ENCODE results near the gene AIMP2.
"Not testable (repeated sequence)": the region's sequence is repeated elsewhere in the genome, so short reads cannot be mapped to it uniquely, and the experiment has no call there.

AIMP2 gene
- long read RNA-seq, donor 1, transcript AIMP2-201 (4 exons, 1,225 nt), result major isoform, 31 of 33 reads
- long read RNA-seq, donor 1, partial matches to known transcripts, result 0 of 33 reads
- long read RNA-seq, donor 1, other reads (novel, unspliced or antisense), result 0 of 33 reads
- long read RNA-seq, donor 2, transcript AIMP2-201 (4 exons, 1,225 nt), result major isoform, 11 of 12 reads
- long read RNA-seq, donor 2, partial matches to known transcripts, result 0 of 12 reads
- long read RNA-seq, donor 2, other reads (novel, unspliced or antisense), result 0 of 12 reads
- long read RNA-seq, donor 3, transcript AIMP2-201 (4 exons, 1,225 nt), result major isoform, 8 of 14 reads
- long read RNA-seq, donor 3, partial matches to known transcripts, result 5 of 14 reads
- long read RNA-seq, donor 3, other reads (novel, unspliced or antisense), result 0 of 14 reads
- long read RNA-seq, donor 4, transcript AIMP2-201 (4 exons, 1,225 nt), result major isoform, 14 of 16 reads
- long read RNA-seq, donor 4, partial matches to known transcripts, result 0 of 16 reads
- long read RNA-seq, donor 4, other reads (novel, unspliced or antisense), result 0 of 16 reads
- long read RNA-seq, donor 5, transcript AIMP2-201 (4 exons, 1,225 nt), result major isoform, 21 of 22 reads
- long read RNA-seq, donor 5, partial matches to known transcripts, result 0 of 22 reads
- long read RNA-seq, donor 5, other reads (novel, unspliced or antisense), result 0 of 22 reads
- long read RNA-seq, donor 6, transcript AIMP2-201 (4 exons, 1,225 nt), result major isoform, 12 of 14 reads
- long read RNA-seq, donor 6, partial matches to known transcripts, result 0 of 14 reads
- long read RNA-seq, donor 6, other reads (novel, unspliced or antisense), result 0 of 14 reads
- long read RNA-seq, donor 7, transcript AIMP2-201 (4 exons, 1,225 nt), result major isoform, 18 of 130 reads
- long read RNA-seq, donor 7, partial matches to known transcripts, result 86 of 130 reads
- long read RNA-seq, donor 7, other reads (novel, unspliced or antisense), result 22 of 130 reads
- long read RNA-seq, donor 8, transcript AIMP2-201 (4 exons, 1,225 nt), result major isoform, 25 of 56 reads
- long read RNA-seq, donor 8, partial matches to known transcripts, result 30 of 56 reads
- long read RNA-seq, donor 8, other reads (novel, unspliced or antisense), result 0 of 56 reads

- peak; percentile 98 for DNase-seq
These were observed at the start of gene AIMP2, which contains the start of gene PMS2 for GRCh38 chr7:6008668-6009611. AIMP2 (plus strand) TSS chr7:6009272; CDS start chr7:6009364, 92 bp downstream. PMS2 (minus strand) TSS chr7:6009049; CDS start chr7:6009019, 30 bp downstream.

- not testable (repeated sequence) for DNase-seq
These were observed 45.9 kb upstream of the AIMP2 start for GRCh38 chr7:5963205-5963604.

DNA sequence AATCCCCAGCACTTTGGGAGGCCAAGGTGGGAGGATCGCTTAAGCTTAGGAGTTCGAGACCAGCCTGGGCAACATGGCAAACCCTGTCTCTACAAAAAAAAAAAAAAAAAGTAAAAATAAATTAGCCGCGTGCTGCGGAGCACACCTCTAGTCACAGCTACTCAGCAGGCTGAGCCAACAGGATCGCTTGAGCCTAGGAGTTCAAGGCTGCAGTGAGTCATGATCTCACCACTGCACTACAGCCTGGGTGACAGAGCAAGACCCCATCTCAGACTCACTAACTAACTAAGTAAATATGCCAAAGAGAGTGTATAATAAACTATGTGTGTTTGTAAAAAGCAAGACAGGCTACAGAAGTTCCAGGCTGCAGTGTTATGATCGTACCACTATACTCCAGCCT, 45.3 kb upstream of the AIMP2 start:
- DNase-seq, result not testable (repeated sequence)

DNA sequence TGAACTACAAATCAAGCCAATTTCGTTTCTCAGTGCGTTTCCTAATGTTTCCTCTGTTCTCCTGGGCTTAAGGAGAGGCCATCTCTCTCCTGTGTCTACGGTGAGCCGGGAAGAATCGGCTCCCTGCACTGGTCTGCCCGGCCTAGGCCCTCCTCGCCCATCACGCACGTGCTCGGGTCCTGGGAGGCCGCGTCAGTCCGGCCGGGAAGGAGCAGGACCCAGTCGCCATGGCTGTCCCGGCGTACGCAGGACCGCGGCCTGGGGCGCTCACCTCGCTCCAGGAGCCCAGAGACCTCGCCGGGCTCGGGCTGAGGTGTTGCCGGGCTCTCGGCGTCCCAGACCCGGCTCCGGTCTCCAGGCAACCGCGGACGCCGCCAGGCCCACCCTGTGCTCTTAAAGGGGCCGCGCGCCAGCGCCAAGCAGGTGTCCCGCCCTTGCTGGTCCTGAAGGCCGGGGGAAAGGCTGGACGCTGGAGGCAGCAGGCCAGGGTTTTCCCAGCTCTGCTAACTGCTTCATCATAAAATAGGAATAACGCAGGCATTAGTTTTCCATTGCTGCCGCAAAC, 38.6 kb upstream of the AIMP2 start, which contains the start of gene RSPH10B:
TSS of gene RSPH10B (minus strand) at position 343 of the 565 bp plus-strand sequence. CDS start 3,573 bp downstream, outside the sequence.
- DNase-seq, result peak; percentile 15

DNA sequence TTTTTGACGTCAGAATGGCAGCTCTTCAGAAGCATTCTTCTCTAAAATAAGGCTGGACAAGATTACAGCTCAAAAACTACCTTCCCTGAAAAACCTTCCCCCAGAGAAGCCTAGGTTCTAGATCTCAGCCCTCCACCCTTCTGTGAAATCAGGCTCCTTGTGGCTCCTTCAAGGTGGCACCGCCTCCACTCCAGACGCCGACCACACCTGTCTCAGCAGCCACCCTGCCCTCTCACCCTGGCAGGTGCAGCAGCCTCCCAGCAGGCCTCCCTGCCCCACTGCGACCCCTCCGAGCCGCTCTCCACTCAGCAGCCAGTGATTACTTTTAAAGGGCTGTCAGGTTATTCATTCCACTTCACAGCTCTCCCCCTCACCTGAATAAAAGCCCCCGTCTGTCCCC, 35.5 kb upstream of the AIMP2 start:
- DNase-seq, result not testable (repeated sequence)

DNA sequence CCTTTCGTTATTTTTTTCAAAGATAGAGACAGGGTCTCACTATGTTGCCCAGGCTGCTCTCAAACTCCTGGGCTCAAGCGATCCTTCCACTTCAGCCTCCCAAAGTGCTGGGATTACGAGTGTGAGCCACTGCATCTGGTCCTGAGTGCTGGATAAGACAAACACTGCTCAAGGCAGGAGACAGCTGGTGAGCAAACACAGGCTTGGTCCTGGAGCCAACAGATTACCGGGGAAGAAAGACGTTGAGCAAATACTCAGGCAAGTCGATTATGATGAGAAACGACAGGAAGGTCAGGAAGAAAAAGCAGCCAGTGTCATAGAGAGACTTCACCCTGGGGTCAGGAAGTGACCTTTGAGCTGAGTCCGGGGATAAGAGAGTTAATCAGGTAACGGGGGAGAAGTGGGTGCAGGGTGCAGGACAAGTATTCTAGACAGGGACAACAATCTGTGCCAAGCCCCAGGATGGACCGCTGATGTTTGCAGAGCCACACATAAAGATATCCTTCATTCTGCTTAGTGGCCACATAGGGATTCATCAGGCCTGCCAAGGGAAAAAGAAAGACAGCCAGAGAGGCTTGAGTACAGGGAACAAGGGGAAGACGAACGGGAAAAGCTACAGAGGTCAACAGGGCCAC, 29.3 kb upstream of the AIMP2 start:
- DNase-seq, result not testable (repeated sequence)

DNA sequence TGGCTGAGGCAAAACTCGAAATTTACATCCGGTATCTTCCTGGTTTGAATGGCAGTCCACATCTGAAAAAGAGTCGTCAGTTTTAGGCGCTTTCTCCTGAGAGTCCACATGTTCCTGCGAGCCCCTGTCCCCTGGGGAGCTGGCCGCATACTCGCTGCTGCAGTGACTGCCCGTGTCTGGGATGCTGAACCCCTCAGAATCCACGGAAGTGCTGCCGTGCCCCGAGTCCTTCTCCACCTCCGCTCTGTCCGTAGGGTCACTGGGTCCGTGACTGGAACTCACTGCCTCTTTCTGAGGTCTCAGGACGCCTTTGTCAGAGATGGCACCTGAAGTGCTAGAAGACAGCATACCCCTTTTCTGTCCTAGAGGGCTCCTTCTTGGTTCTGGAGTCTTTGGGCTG, 22.0 kb upstream of the AIMP2 start:
- DNase-seq, result not testable (repeated sequence)

DNA sequence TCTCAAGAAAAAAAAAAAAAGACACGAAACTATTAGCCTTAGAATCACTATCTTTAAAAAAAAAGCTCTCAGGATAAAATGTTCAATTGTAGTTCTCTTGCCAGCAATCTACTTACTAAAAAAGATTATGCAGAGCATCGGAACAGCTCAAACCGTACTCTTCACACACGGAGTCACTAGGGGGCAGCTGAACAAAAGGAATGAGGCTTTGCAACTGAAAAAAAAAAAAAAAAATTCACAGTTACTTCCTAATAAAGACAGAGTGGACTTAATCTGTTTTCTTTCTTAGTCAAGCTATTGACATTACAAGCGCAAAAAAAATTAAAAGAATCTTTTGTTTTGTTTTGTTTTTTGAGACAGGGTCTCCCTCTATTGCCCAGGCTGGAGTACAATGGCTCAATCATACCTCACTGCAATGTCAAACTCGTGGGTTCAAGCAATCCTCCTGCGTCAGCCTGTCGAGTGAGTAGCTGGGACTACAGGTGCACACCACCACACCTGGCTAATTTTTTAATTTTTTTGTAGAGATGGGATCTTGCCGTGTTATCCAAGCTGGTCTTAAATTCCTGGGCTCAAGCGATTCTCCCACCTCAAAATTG, 11.8 kb upstream of the AIMP2 start:
- DNase-seq, result no peak

GRCh38 chr7:6007386-6007785, 1.7 kb upstream of the AIMP2 start:
- DNase-seq, result no peak

- DNase-seq, result not testable (repeated sequence)
These were observed 1.1 kb upstream of the AIMP2 start for GRCh38 chr7:6007835-6008590.

DNA sequence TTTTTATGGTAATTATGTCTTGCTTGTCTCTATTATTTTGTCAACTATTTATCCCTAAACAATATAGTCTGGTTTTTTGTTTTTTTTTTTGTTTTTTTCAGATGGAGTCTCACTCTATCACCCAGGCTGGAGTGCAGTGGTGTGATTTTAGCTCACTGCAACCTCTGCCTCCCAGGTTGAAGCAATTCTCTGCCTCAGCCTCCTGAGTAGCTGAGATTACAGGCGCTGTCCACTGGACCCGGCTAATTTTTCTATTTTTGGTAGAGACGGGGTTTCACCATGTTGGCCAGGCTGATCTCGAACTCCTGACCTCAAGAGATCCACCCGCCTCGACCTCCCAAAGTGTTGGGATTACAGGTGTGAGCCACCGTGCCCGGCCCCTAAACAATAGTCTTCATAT, 1.3 kb downstream of the AIMP2 start:
- not testable (repeated sequence) for DNase-seq

GRCh38 chr7:6011541-6011940, 2.5 kb downstream of the AIMP2 start:
- no peak for DNase-seq

- DNase-seq, result no peak
These were observed 3.5 kb downstream of the AIMP2 start for GRCh38 chr7:6012355-6013104.

- DNase-seq, result no peak
These were observed 7.0 kb downstream of the AIMP2 start for GRCh38 chr7:6015917-6016652.

GRCh38 chr7:6016653-6016966, 7.5 kb downstream of the AIMP2 start:
- no peak for DNase-seq

DNA sequence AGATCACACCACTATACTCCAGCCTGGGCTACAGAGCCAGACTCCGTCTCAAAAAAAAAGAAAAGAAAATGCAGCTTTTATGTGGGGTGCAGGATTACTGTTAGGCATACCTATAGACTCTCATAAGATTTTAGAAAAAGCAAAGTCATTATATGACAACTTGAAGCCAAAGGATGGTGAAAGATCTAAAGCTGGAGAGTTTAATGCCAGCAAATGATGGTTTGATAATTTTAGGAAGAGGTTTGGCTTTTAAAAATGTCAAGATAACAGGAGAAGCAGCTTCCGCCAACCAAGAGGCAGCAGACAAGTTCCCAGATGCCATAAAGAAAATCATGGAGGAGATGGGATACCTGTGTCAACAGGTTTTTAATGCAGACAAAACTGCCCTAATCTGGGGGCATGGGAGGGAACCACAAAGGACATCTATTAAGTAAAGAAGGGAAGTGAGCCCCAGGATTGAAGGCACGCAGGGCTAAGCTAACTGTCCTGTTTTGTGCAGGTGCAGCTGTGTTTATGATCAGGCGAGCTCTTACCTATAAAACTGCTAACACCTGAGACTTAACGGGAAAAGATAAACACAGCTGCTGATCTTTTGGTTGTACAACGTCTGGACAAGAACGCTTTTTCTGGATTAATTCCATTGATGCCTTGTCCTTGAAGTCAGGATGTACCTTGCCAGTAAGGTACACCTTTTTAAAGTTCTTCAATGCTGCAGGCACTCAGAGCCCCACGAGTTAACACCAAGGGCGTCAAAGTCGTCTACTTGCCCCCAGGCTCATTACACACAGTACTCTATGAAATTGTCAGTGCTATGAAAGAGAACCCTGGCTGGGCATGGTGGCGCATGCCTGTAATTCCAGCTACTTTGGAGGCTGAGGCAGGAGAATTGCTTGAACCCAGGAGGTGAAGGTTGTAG, 11.6 kb downstream of the AIMP2 start:
- no peak for DNase-seq

DNA sequence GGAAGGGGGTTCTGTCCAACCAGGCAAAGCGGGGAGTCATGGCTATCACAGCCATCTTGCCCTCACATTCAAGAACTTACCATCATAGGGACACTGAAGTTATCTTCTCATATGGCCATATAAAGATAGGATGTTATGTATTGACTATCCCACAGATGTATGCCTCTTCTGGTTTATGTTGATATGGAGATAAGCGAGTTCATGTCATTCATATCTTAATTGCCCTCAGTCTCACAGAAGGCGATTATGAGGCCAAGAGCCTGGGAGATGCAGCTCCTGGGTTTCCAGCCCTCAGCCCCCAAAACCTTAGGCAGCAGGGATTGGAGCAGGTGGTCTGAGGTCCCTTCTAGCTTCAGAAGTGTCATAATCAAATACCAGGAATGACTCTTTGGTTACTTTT, 13.6 kb downstream of the AIMP2 start:
- DNase-seq, result no peak
